Kidney epithelial cell (primary cell): ENCODE results near the gene PXDC1. TPM values are rescaled to one million over a fixed set of nuclear protein-coding genes. Genes with fewer than 3 reads are reported as not detected.

Experiments
- DNase-seq: peaks from one replicate; pipeline ENCODE4 v3.0.0-alpha.2; 2010; ENCODE audit warnings: low read depth
- H3K27me3 ChIP-seq: 2 replicates; pipeline ENCODE4 v1.6.0; 2011; ENCODE audit warnings: low read length; ENCODE audit not compliant: control insufficient read depth, insufficient read depth
- H3K36me3 ChIP-seq: 2 replicates; pipeline ENCODE4 v1.5.1; 2011; ENCODE audit warnings: low read length; ENCODE audit not compliant: control insufficient read depth, insufficient read depth
- H3K4me3 ChIP-seq: 2 replicates; pipeline ENCODE4 v1.5.1; 2011; ENCODE audit warnings: low read depth, mild to moderate bottlenecking, control low read depth, low read length
- total RNA-seq: library from RNA; depleted of rRNA; stranded (reverse); fragments of >200 nt; gene quantifications from 2 replicates; pipeline ENCODE4 v1.2.3, GENCODE V29; 2015
- TF ChIP-seq, protein P1 (sequence below): IDR thresholded peaks from 2 replicates; pipeline ENCODE4 v1.5.1; 2011; ENCODE audit warnings: mild to moderate bottlenecking, moderate library complexity, low read length, control low read depth, inconsistent platforms; ENCODE audit not compliant: insufficient read depth, poor library complexity, severe bottlenecking

PXDC1 gene
- total RNA-seq, 1 donor from 2014 or later = 92.4 TPM

DNA sequence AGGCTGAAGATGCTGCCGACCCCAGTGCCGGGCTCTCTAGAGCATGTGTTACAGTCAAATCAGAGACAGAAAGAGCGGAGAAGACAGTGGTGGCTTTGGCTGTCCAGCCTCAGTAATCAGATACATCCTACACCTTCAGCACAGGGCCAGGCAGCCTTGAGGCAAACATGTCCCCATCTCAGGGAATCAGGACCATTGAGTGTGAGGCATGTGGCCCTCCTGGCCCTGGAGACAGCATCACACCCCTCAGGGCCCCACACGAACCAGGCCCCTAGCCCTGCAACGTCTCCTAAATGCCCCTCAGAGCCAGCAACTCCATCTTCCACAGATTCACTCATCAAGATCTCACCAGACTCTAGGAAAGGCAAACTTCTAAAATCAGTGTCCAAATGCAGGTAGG is 24.5 kb downstream of the PXDC1 start:
- no peak overlapping the region for H3K4me3 ChIP-seq
- DNase-seq = no peak
- no peaks in the 10 kb centered on the region for H3K27me3 ChIP-seq
- TF ChIP-seq, protein P1, sequence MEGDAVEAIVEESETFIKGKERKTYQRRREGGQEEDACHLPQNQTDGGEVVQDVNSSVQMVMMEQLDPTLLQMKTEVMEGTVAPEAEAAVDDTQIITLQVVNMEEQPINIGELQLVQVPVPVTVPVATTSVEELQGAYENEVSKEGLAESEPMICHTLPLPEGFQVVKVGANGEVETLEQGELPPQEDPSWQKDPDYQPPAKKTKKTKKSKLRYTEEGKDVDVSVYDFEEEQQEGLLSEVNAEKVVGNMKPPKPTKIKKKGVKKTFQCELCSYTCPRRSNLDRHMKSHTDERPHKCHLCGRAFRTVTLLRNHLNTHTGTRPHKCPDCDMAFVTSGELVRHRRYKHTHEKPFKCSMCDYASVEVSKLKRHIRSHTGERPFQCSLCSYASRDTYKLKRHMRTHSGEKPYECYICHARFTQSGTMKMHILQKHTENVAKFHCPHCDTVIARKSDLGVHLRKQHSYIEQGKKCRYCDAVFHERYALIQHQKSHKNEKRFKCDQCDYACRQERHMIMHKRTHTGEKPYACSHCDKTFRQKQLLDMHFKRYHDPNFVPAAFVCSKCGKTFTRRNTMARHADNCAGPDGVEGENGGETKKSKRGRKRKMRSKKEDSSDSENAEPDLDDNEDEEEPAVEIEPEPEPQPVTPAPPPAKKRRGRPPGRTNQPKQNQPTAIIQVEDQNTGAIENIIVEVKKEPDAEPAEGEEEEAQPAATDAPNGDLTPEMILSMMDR = no peak
- peaks cover 3% of the 10 kb centered on the region for H3K36me3 ChIP-seq

DNA sequence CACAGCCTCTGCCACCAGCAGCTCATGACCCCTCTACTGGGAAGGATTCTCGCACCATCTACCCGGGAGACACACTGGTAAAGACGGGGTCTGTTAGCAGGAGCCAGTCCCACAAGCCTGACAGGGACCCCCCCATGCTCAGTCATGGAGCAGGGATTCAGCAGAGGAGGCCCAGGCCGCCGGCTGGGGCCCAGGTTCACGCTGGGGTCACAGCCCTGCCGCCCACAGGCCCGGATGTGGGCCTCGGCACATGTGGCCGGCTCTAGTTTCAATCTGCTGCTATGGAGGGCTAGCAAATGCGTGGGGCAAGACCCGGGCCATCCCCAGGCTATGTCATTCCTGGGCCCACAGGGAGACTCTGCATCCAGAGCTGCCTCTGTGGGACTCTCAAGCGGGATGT is 25.1 kb downstream of the PXDC1 start:
- no peak for DNase-seq
- no peaks in the 10 kb centered on the region for H3K27me3 ChIP-seq
- peaks cover 3% of the 10 kb centered on the region for H3K36me3 ChIP-seq
- no peak overlapping the region for H3K4me3 ChIP-seq
- TF ChIP-seq, protein P1 = no peak

DNA sequence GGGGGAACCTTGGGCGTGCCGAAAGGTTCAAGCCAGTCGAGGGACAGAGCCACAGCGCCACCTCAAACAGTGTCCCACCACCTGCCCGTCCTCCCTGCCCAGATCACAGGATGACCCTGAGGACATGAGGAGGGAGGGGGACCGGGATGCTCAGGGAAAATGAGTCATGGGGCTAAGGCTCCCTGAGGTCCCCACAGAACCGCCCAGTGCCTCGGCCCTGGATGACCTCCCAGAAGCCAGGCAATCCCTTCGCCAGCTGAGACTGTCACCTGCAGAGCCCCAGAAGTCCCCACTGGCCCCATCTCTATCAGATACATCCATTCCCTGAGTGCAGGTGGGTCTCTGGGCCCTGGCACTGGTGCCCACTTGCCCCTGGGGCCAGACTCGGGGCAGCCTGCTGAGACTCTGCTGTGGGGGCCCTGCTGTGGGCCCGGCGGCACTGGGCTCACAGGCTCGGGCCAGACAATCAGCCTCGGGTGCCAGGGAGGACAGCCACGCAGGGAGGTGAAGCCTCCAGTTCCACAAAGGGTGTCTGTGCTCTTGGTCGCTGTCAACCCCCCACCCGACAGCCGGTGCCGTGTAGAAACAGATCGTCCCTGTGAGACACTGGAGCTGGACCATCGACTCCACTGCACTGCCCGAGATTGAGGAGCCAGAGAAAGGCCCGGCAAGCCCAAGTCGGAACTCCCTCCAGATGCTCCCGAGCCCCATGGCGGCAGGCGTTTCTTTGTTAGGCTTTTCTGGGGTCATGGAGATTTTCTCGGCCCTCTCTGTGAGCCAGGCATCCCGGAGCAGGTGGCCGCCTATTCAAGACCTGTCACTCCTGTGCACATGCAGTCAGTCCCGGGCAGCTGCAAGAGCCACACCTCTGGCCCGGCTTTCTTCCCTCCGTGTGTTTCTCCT is 26.1 kb downstream of the PXDC1 start:
- H3K36me3 ChIP-seq = no peaks in the 10 kb centered on the region
- no peak for DNase-seq
- no peak overlapping the region for H3K4me3 ChIP-seq
- no peaks in the 10 kb centered on the region for H3K27me3 ChIP-seq
- TF ChIP-seq, protein P1 = no peak

DNA sequence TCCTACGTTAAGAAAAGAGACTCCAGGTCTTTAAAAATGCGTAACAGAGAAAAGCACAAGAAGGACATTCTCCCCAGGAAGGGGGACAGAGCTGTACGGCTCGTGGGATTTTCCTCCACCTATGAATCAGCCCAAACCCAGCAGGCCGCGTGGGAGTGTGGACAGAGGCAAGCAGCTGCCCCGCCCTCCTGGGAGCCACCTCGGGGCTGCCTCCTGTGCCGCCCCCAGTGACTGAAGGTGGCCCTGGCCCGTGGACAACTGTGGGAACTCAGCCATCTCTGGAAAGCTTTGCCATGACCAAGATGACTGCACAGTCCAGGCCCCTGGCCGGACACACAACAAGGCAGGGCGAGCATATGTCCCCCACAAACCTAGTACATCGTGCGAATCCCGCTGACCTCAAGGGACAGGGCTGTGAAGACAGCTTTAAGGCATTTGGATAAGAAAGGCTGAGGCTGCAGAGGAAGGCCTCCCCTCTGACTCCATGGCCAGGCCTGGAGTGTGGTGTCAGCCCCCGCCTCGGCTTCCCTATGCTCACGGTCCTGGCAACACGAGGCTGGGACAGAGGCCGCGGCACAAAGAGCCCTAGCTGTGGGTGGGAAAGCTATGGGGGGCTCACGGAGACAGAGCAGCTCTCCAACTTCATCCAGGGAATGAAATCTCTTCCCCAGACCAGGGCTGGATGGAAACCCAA is 26.9 kb downstream of the PXDC1 start:
- TF ChIP-seq, protein P1 = no peak
- no peak for DNase-seq
- no peaks in the 10 kb centered on the region for H3K27me3 ChIP-seq
- H3K36me3 ChIP-seq = no peaks in the 10 kb centered on the region
- H3K4me3 ChIP-seq = no peak overlapping the region

DNA sequence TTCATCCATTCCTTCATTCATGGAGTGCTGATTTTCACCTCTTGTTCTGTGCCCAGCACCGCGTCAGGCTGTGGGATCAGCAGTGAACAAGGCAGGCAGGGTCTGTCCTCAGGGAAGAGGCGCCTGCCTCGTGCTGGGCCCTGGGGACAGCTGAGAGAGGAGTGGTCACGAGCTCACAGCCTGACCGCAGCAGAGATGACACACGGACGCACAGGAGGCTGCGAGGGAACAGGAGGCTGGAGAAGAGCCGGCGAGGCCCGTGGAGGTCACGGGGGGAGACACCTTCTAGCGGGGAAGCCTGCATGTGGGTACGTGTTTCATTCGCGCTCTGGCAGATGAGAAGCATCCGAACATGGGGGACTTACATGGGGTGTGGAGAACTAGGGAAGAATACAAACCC is 27.5 kb downstream of the PXDC1 start:
- TF ChIP-seq, protein P1 = no peak
- no peak overlapping the region for H3K4me3 ChIP-seq
- H3K36me3 ChIP-seq = peaks cover 1% of the 10 kb centered on the region
- no peaks in the 10 kb centered on the region for H3K27me3 ChIP-seq
- DNase-seq = no peak
